ENCODE measurements around the gene STEAP3.

Gene STEAP3

DNA sequence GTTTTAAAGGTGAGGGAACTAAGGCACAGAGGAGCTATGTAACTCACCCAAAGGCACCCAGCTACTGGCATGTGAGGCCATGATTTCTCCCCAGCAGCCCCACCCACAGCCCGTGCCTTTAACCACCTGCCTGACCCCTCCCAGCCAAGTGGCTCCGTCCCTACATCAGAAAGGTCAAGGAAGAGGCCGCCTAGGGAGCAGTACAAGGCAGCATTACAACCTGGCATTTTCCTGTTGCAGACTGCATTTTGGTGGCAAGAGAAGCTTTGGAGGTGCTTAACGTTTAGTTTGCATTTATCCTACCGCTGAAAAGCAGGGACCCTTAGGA lies 17.5 kb downstream of the STEAP3 start:
- TF ChIP-seq TAF1 (IDR thresholded peaks at IDR 0.05; ENCODE audit: borderline replicate concordance, insufficient read depth, low read length) (no peak), POLR2AphosphoS5 (IDR thresholded peaks at IDR 0.05; ENCODE audit: low read depth, low read length) (no peak), FOXP2 (optimal IDR thresholded peaks at IDR 0.05; ENCODE audit: borderline replicate concordance, extremely low read depth, extremely low read length, insufficient read depth) (no peak), SIN3A (IDR thresholded peaks at IDR 0.05; ENCODE audit: borderline replicate concordance, insufficient read depth, low read length) (no peak)
- TF ChIP-seq, protein P1, sequence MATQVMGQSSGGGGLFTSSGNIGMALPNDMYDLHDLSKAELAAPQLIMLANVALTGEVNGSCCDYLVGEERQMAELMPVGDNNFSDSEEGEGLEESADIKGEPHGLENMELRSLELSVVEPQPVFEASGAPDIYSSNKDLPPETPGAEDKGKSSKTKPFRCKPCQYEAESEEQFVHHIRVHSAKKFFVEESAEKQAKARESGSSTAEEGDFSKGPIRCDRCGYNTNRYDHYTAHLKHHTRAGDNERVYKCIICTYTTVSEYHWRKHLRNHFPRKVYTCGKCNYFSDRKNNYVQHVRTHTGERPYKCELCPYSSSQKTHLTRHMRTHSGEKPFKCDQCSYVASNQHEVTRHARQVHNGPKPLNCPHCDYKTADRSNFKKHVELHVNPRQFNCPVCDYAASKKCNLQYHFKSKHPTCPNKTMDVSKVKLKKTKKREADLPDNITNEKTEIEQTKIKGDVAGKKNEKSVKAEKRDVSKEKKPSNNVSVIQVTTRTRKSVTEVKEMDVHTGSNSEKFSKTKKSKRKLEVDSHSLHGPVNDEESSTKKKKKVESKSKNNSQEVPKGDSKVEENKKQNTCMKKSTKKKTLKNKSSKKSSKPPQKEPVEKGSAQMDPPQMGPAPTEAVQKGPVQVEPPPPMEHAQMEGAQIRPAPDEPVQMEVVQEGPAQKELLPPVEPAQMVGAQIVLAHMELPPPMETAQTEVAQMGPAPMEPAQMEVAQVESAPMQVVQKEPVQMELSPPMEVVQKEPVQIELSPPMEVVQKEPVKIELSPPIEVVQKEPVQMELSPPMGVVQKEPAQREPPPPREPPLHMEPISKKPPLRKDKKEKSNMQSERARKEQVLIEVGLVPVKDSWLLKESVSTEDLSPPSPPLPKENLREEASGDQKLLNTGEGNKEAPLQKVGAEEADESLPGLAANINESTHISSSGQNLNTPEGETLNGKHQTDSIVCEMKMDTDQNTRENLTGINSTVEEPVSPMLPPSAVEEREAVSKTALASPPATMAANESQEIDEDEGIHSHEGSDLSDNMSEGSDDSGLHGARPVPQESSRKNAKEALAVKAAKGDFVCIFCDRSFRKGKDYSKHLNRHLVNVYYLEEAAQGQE (IDR thresholded peaks at IDR 0.05; ENCODE audit: insufficient read depth in 1 of 2, low read depth in 2 of 2, low read length in 2 of 2): no peak

DNA sequence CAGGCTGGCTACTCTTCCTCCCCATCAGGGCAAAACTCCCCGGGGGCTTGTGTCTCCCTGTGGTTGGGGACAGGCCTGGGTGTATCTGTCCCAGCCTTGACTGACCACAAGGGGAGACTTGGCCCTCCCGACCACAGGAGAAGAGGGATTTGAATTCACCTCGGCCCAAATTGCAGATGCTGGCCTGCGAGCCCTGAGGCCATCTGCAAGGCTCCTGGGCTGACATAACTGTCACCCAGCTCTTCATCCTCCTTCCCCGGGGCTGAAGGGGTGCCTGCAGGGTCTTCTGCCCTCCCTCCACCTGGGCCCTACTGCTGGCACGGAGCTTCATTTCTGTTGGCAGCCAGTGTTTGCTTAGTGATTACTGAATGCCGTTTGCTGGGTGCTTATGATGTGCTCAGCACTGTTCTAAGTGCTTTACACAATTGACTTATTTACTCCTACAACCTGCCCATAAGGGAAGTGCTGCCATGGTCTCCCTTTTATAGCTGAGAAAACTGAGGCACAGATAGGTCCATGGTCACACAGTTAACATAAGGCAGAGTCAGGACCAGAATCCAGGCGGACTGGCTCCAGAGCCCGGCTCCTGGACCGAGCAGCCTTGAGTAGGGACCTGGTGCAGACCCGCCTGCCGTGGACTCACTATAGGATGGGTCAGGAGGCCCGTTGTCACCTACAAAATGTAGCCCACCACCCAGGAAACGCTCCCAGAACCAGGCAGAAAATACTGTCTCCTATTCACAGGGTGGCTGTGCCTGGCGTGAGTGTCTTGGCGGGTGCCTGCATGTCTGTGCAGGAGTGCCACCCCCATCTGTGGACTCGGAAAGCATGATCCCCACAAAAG lies 18.9 kb downstream of the STEAP3 start:
- TF ChIP-seq POLR2AphosphoS5 (IDR thresholded peaks at IDR 0.05; ENCODE audit: low read depth, low read length) (no peak), TAF1 (IDR thresholded peaks at IDR 0.05; ENCODE audit: borderline replicate concordance, insufficient read depth, low read length) (no peak), SIN3A (IDR thresholded peaks at IDR 0.05; ENCODE audit: borderline replicate concordance, insufficient read depth, low read length) (no peak), FOXP2 (optimal IDR thresholded peaks at IDR 0.05; ENCODE audit: borderline replicate concordance, extremely low read depth, extremely low read length, insufficient read depth) (no peak)
- TF ChIP-seq, protein P1 (IDR thresholded peaks at IDR 0.05; ENCODE audit: insufficient read depth in 1 of 2, low read depth in 2 of 2, low read length in 2 of 2): no peak

DNA sequence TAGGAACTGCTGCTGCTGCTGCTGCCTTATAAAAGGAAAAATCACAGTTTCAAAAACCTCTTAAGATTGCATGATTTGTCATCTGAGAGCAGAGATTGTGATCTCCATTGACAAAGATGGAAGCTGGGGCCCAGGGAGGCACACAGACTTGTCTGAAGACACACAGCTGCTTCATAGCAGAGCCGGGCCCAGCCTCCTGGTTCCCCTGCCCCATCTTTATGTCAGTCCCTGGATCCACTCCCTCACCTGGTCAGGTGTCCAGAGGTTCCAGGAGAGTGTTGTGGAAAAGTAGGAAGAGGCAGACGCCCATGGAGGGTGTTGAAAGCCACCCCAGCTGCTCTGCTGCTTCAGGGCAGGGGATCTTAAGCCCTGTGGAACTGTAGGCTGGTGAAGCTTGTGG lies 20.0 kb downstream of the STEAP3 start:
- TF ChIP-seq TAF1 (IDR thresholded peaks at IDR 0.05; ENCODE audit: borderline replicate concordance, insufficient read depth, low read length) (no peak), SIN3A (IDR thresholded peaks at IDR 0.05; ENCODE audit: borderline replicate concordance, insufficient read depth, low read length) (no peak), FOXP2 (optimal IDR thresholded peaks at IDR 0.05; ENCODE audit: borderline replicate concordance, extremely low read depth, extremely low read length, insufficient read depth) (no peak), POLR2AphosphoS5 (IDR thresholded peaks at IDR 0.05; ENCODE audit: low read depth, low read length) (no peak)
- TF ChIP-seq, protein P1 (IDR thresholded peaks at IDR 0.05; ENCODE audit: insufficient read depth in 1 of 2, low read depth in 2 of 2, low read length in 2 of 2): no peak

DNA sequence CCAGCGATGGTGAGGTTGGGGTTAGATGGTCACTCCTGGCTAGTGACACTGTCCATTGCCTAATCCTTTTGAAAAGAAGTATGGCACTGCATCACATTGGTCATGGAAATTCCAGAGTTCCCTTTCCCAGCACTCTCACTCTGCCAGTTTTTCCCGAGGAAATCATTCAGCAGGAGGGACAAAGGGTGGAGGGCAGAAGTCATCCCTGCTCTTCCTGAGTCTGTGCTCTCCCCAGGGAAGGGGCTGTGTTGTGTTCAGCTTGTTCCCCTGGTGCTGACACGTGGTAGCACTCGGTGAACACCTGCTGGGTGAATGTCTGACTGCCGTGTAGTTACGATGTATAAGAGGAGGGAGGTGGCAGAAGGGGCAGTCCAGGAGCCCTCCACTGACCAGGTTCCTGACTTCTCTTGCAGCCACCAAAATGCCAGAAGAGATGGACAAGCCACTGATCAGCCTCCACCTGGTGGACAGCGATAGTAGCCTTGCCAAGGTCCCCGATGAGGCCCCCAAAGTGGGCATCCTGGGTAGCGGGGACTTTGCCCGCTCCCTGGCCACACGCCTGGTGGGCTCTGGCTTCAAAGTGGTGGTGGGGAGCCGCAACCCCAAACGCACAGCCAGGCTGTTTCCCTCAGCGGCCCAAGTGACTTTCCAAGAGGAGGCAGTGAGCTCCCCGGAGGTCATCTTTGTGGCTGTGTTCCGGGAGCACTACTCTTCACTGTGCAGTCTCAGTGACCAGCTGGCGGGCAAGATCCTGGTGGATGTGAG lies 21.6 kb downstream of the STEAP3 start:
- TF ChIP-seq SIN3A (IDR thresholded peaks at IDR 0.05; ENCODE audit: borderline replicate concordance, insufficient read depth, low read length) (no peak), TAF1 (IDR thresholded peaks at IDR 0.05; ENCODE audit: borderline replicate concordance, insufficient read depth, low read length) (no peak), FOXP2 (optimal IDR thresholded peaks at IDR 0.05; ENCODE audit: borderline replicate concordance, extremely low read depth, extremely low read length, insufficient read depth) (no peak), POLR2AphosphoS5 (IDR thresholded peaks at IDR 0.05; ENCODE audit: low read depth, low read length) (no peak)
- TF ChIP-seq, protein P1 (IDR thresholded peaks at IDR 0.05; ENCODE audit: insufficient read depth in 1 of 2, low read depth in 2 of 2, low read length in 2 of 2): no peak

Data from PFSK-1 (cell line).